HG02763 (cell line): ENCODE data around the gene TRPV3.
"Not testable (repeated sequence)": the region's sequence is repeated elsewhere in the genome, so short reads cannot be mapped to it uniquely, and the experiment has no call there.

Source experiments
- ATAC-seq: cut with Tn5 transposase; IDR thresholded peaks from one replicate; pipeline ENCODE4 v1.9.1; 2021; ENCODE audit warnings: mild to moderate bottlenecking, moderate library complexity; ENCODE audit not compliant: unreplicated experiment

The TRPV3 gene

GRCh38 chr17:3475812-3476610 lies 81.6 kb downstream of the TRPV3 start, which contains the start of gene ASPA:
Gene ASPA, plus strand, starts transcription at chr17:3475997. Its CDS starts 163 bp downstream, at chr17:3476160.
- no peak for ATAC-seq

GRCh38 chr17:3475251-3475685 lies 82.3 kb downstream of the TRPV3 start:
- ATAC-seq, result no peak

GRCh38 chr17:3474212-3474611 lies 83.4 kb downstream of the TRPV3 start:
- no peak for ATAC-seq

- ATAC-seq, result no peak
These were observed 85.5 kb downstream of the TRPV3 start for GRCh38 chr17:3472137-3472536.

GRCh38 chr17:3471599-3471998 lies 86.0 kb downstream of the TRPV3 start, which contains the start of gene SPATA22:
Gene SPATA22, minus strand, starts transcription at chr17:3471819. Its CDS starts 2,494 bp downstream, at chr17:3469325.
- ATAC-seq, result no peak

- no peak for ATAC-seq
These were observed 88.1 kb downstream of the TRPV3 start for GRCh38 chr17:3469529-3469928.

- not testable (repeated sequence) for ATAC-seq
These were observed 91.3 kb downstream of the TRPV3 start for GRCh38 chr17:3466355-3466754.
